Body of pancreas (tissue), 4 donors: ENCODE data around the gene AKAP7.

Experiments
- POLR2A ChIP-seq, 3 donors: fragments of 450-650 bp; IDR thresholded peaks; one replicate each; pipeline ENCODE4 v1.6.1; 2016; ENCODE audit warnings: antibody characterized with exemption in 3 of 3, mild to moderate bottlenecking in 2 of 3
- TF ChIP-seq, protein P1 (sequence below), 7 experiments: fragments of 450-650 bp in 4 of 7; fragments of 200-600 bp in 3 of 7; sonication (generic) in 3 of 7; IDR thresholded peaks; one replicate each; pipeline ENCODE4 v1.5.1; 2016 to 2019; ENCODE audit warnings: antibody characterized with exemption in 7 of 7

DNA sequence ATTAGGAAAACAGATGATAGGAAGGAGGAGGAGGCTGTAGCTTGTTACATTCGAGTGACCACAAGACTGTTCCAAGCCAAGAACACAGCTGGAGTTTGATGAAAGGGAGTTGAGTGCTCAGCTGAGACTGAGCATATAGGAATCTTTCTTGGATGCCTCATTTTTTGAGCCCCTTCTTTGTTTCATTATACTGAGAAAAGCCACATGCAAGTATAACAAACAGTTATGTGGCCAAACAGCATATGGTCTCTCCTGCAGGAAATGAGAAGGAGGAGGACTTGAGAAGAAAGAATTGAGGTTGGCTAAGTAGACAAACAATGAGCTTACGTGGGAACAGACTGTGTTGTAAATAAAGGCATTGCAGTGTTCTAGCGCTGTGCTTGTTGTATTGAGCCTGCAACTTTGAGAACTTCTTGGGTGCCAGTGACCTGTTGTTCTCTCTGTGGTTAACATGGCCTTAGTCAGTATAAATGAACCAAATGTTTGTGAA, 78.3 kb downstream of the AKAP7 start:
- TF ChIP-seq, protein P1, sequence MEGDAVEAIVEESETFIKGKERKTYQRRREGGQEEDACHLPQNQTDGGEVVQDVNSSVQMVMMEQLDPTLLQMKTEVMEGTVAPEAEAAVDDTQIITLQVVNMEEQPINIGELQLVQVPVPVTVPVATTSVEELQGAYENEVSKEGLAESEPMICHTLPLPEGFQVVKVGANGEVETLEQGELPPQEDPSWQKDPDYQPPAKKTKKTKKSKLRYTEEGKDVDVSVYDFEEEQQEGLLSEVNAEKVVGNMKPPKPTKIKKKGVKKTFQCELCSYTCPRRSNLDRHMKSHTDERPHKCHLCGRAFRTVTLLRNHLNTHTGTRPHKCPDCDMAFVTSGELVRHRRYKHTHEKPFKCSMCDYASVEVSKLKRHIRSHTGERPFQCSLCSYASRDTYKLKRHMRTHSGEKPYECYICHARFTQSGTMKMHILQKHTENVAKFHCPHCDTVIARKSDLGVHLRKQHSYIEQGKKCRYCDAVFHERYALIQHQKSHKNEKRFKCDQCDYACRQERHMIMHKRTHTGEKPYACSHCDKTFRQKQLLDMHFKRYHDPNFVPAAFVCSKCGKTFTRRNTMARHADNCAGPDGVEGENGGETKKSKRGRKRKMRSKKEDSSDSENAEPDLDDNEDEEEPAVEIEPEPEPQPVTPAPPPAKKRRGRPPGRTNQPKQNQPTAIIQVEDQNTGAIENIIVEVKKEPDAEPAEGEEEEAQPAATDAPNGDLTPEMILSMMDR (IDR thresholded peaks at IDR 0.05): no peak
- TF ChIP-seq POLR2A (IDR thresholded peaks at IDR 0.05): no peak
